Neural cell (in vitro differentiated cells): ENCODE results near the gene RIOK1. TPM values are rescaled to one million over a fixed set of nuclear protein-coding genes. Genes with fewer than 3 reads are reported as not detected.

Source experiments
- H2AFZ ChIP-seq: fragments of 200-600, 300-800 bp; sonication (generic), shearing (Covaris generic); 2 replicates; pipeline ENCODE4 v1.6.0; 2014; ENCODE audit warnings: low read depth, mild to moderate bottlenecking, antibody characterized with exemption, low read length, moderate library complexity
- H3F3A ChIP-seq: fragments of 200-600 bp; shearing (Covaris generic); 2 replicates; pipeline ENCODE4 v1.6.1; 2016; ENCODE audit warnings: mild to moderate bottlenecking, moderate library complexity, mixed read lengths, antibody characterized with exemption, low read length; ENCODE audit not compliant: insufficient read depth, poor library complexity, severe bottlenecking
- H3K27ac ChIP-seq: fragments of 200-600, 300-800 bp; sonication (generic), shearing (Covaris generic); 2 replicates; pipeline ENCODE4 v1.5.1; 2014; ENCODE audit warnings: mild to moderate bottlenecking, low read length, moderate library complexity
- H3K27me3 ChIP-seq: fragments of 300-800, 200-600 bp; sonication (generic), shearing (Covaris generic); 2 replicates; pipeline ENCODE4 v1.6.0; 2014; ENCODE audit warnings: mild to moderate bottlenecking, low read depth, low read length, moderate library complexity; ENCODE audit not compliant: insufficient read depth
- H3K36me3 ChIP-seq: fragments of 300-800, 200-600 bp; sonication (generic), shearing (Covaris generic); 2 replicates; pipeline ENCODE4 v1.5.1; 2014; ENCODE audit warnings: mild to moderate bottlenecking, antibody characterized with exemption, low read length, moderate library complexity; ENCODE audit not compliant: insufficient read depth
- H3K4me2 ChIP-seq: fragments of 300-800, 200-600 bp; sonication (generic), shearing (Covaris generic); 2 replicates; pipeline ENCODE4 v1.6.0; 2014; ENCODE audit warnings: mild to moderate bottlenecking, low read length
- H3K4me3 ChIP-seq: fragments of 300-800, 200-600 bp; sonication (generic), shearing (Covaris generic); 2 replicates; pipeline ENCODE4 v1.5.1; 2014; ENCODE audit warnings: mild to moderate bottlenecking, low read length, moderate library complexity
- H3K79me2 ChIP-seq: fragments of 200-600 bp; shearing (Covaris generic); replicated peaks from 2 replicates; pipeline ENCODE4 v1.6.0; 2014; ENCODE audit warnings: mild to moderate bottlenecking, low read length, moderate library complexity; ENCODE audit not compliant: insufficient read depth
- H3K9ac ChIP-seq: fragments of 300-800, 200-600 bp; sonication (generic), shearing (Covaris generic); 2 replicates; pipeline ENCODE4 v1.6.1; 2016; ENCODE audit warnings: mild to moderate bottlenecking, low read length, mixed read lengths
- H3K9me2 ChIP-seq: fragments of 200-600 bp; shearing (Covaris generic); 2 replicates; pipeline ENCODE4 v1.6.1; 2016; ENCODE audit warnings: mild to moderate bottlenecking, low read length, mixed read lengths; ENCODE audit not compliant: insufficient read depth
- H3K9me3 ChIP-seq: fragments of 200-600, 300-800 bp; sonication (generic), shearing (Covaris generic); 2 replicates; pipeline ENCODE4 v1.6.1; 2016; ENCODE audit warnings: mild to moderate bottlenecking, mixed run types, low read length, moderate library complexity, mixed read lengths
- H4K20me1 ChIP-seq: fragments of 200-600 bp; shearing (Covaris generic); 2 replicates; pipeline ENCODE4 v1.6.1; 2016; ENCODE audit warnings: mild to moderate bottlenecking, mixed run types; ENCODE audit not compliant: insufficient read depth
- CTCF ChIP-seq: fragments of 450-650 bp; IDR thresholded peaks from 2 replicates; pipeline ENCODE4 v1.5.1; 2014; ENCODE audit warnings: antibody characterized with exemption, mild to moderate bottlenecking, moderate library complexity; ENCODE audit not compliant: poor library complexity, severe bottlenecking
- EP300 ChIP-seq: fragments of 450-650 bp; conservative IDR thresholded peaks from 2 replicates; pipeline ENCODE4 v1.6.1; 2014; ENCODE audit warnings: antibody characterized with exemption, mild to moderate bottlenecking, moderate library complexity; ENCODE audit not compliant: poor library complexity, severe bottlenecking
- EZH2 ChIP-seq: fragments of 200-600, 300-800 bp; shearing (Covaris generic), sonication (generic); IDR thresholded peaks from 2 replicates; pipeline ENCODE4 v1.6.1; 2014; ENCODE audit warnings: antibody characterized with exemption, low read length, borderline replicate concordance, mild to moderate bottlenecking; ENCODE audit not compliant: insufficient read depth, poor library complexity, severe bottlenecking
- MXI1 ChIP-seq: fragments of 450-650 bp; conservative IDR thresholded peaks from 2 replicates; pipeline ENCODE4 v1.6.1; 2014; ENCODE audit warnings: antibody characterized with exemption, mild to moderate bottlenecking; ENCODE audit not compliant: poor library complexity, severe bottlenecking
- POLR2AphosphoS5 ChIP-seq: IDR thresholded peaks from 2 replicates; pipeline ENCODE4 v1.6.1; 2012
- RAD21 ChIP-seq: fragments of 450-650 bp; conservative IDR thresholded peaks from 2 replicates; pipeline ENCODE4 v1.6.1; 2014; ENCODE audit warnings: antibody characterized with exemption, mild to moderate bottlenecking, moderate library complexity
- REST ChIP-seq: IDR thresholded peaks from 2 replicates; pipeline ENCODE4 v1.6.1; 2012; ENCODE audit warnings: borderline replicate concordance
- SMC3 ChIP-seq: fragments of 450-650 bp; conservative IDR thresholded peaks from 2 replicates; pipeline ENCODE4 v1.6.1; 2014; ENCODE audit warnings: antibody characterized with exemption, mild to moderate bottlenecking, moderate library complexity; ENCODE audit not compliant: poor library complexity
- TAF1 ChIP-seq: IDR thresholded peaks from 2 replicates; pipeline ENCODE4 v1.6.1; 2012; ENCODE audit warnings: low read depth
- polyA plus RNA-seq: library from polyadenylated mRNA; depleted of rRNA; stranded (reverse); fragments of >200 nt; gene quantifications from 2 replicates; pipeline ENCODE4 v1.2.3, GENCODE V29; 2014

The RIOK1 gene
- polyA plus RNA-seq, 1 donor from 2014 or later = 27.4 TPM

GRCh38 chr6:7448232-7448631 lies 58.6 kb downstream of the RIOK1 start:
- Histone ChIP-seq H3K4me2 (no peak overlapping the region), H4K20me1 (no peaks in the 10 kb centered on the region), H2AFZ (no peak overlapping the region), H3K9me2 (no peaks in the 10 kb centered on the region), H3K79me2 (no peaks in the 10 kb centered on the region), H3F3A (no peaks in the 10 kb centered on the region), H3K4me3 (no peak overlapping the region), H3K9ac (no peak overlapping the region), H3K27me3 (peaks cover 17% of the 10 kb centered on the region), H3K9me3 (no peaks in the 10 kb centered on the region), H3K36me3 (no peaks in the 10 kb centered on the region), H3K27ac (no peak overlapping the region)
- TF ChIP-seq MXI1 (no peak), RAD21 (no peak), EZH2 (no peak), SMC3 (no peak), CTCF (no peak), EP300 (no peak), REST (no peak), TAF1 (no peak), POLR2AphosphoS5 (no peak)

- H3K27ac ChIP-seq = no peak overlapping the region
- H3K9ac ChIP-seq = no peak overlapping the region
- no peaks in the 10 kb centered on the region for H3K79me2 ChIP-seq
- TF ChIP-seq EZH2 (no peak), SMC3 (no peak), REST (no peak)
- no peak overlapping the region for H2AFZ ChIP-seq
- H3F3A ChIP-seq = no peaks in the 10 kb centered on the region
- H3K9me2 ChIP-seq = no peaks in the 10 kb centered on the region
- H4K20me1 ChIP-seq = no peaks in the 10 kb centered on the region
- no peaks in the 10 kb centered on the region for H3K9me3 ChIP-seq
- no peaks in the 10 kb centered on the region for H3K36me3 ChIP-seq
- H3K4me2 ChIP-seq = no peak overlapping the region
- H3K27me3 ChIP-seq = peaks cover 17% of the 10 kb centered on the region
- H3K4me3 ChIP-seq = no peak overlapping the region
These were observed 59.4 kb downstream of the RIOK1 start for GRCh38 chr6:7449018-7449417.
